ENCODE results near the gene RLBP1. TPM values are rescaled to one million over a fixed set of nuclear protein-coding genes. Genes with fewer than 3 reads are reported as not detected.
"Not testable (repeated sequence)": the region's sequence is repeated elsewhere in the genome, so short reads cannot be mapped to it uniquely, and the experiment has no call there.

The RLBP1 gene
- total RNA-seq, 4 donors from 2014 or later = not detected

- intact Hi-C loops (cut with DNase I; ENCODE audit: low total_unique reads) (loop anchor here (1.0 to 5.0 kb wide), 4 partner anchors 37 to 777 kb away; partner anchors contain the start of genes MRPL46, MRPS11 and POLG), in situ Hi-C loops (cut with MboI; ENCODE audit: low sequenced_read_pairs in 4 of 4) (no loop called here)
- peak; percentile 89 to 93 for DNase-seq
- Histone ChIP-seq H3K27me3 (no peaks in the 10 kb centered on the region), H3K4me1 (peaks cover 8 to 15% of the 10 kb centered on the region in 2 donors), H3K9me3 (no peaks in the 10 kb centered on the region), H3K36me3 (no peaks in the 10 kb centered on the region), H3K4me3 (peak within 1 kb of the TSS; percentile 75 to 88 (median 76)), H3K27ac (peak within 1 kb of the TSS; percentile 66 to 82 (median 72))
- ATAC-seq = peak; percentile 96 to 97
- peak; percentile 12 to 55 (median 34) for TF ChIP-seq CTCF (IDR thresholded peaks at IDR 0.05 in 4 of 5, conservative IDR thresholded peaks at IDR 0.05 in 1 of 5)
- peak in 1 of 2 donors; percentile 27 for TF ChIP-seq POLR2A (IDR thresholded peaks at IDR 0.05)
Observed at GRCh38 chr15:89243691-89244573, 22.6 kb upstream of the RLBP1 start, which contains the start of gene FANCI. Gene FANCI (plus strand): TSS chr15:89243979. CDS start chr15:89247648, 3,669 bp downstream.

GRCh38 chr15:89243046-89243690 is 21.8 kb upstream of the RLBP1 start:
- intact Hi-C loops (cut with DNase I; ENCODE audit: low total_unique reads) = loop anchor here (1.0 to 5.0 kb wide), 4 partner anchors 36 to 776 kb away; partner anchors contain the start of genes MRPL46, MRPS11 and POLG

GRCh38 chr15:89239883-89240810 is 18.8 kb upstream of the RLBP1 start:
- ATAC-seq; in situ Hi-C loops (cut with MboI; ENCODE audit: low sequenced_read_pairs in 4 of 4); DNase-seq; H3K36me3 ChIP-seq; H3K4me3 ChIP-seq; H3K27me3 ChIP-seq; H3K27ac ChIP-seq; H3K9me3 ChIP-seq: not testable (repeated sequence)
- H3K4me1 ChIP-seq = peaks cover 8 to 15% of the 10 kb centered on the region in 2 donors
- intact Hi-C loops (cut with DNase I; ENCODE audit: low total_unique reads) = loop anchor here (5.0 kb wide), 2 partner anchors 183 to 773 kb away; partner anchors contain the start of genes MRPL46 and MRPS11

More at GRCh38 chr15:89243046-89243690, 21.8 kb upstream of the RLBP1 start:
- TF ChIP-seq CTCF (IDR thresholded peaks at IDR 0.05 in 4 of 5, conservative IDR thresholded peaks at IDR 0.05 in 1 of 5) = no peak
- in situ Hi-C loops (cut with MboI; ENCODE audit: low sequenced_read_pairs in 4 of 4) = no loop called here
- no peaks in the 10 kb centered on the region for H3K9me3 ChIP-seq
- H3K27me3 ChIP-seq = no peaks in the 10 kb centered on the region
- H3K4me1 ChIP-seq = peaks cover 8 to 15% of the 10 kb centered on the region in 2 donors
- peak overlapping the region; percentile 75 to 88 (median 76) for H3K4me3 ChIP-seq
- DNase-seq (peak in 1 of 2 donors; percentile 30), ATAC-seq (peak; percentile 36 to 42)
- H3K27ac ChIP-seq = peak overlapping the region; percentile 66 to 82 (median 72)
- no peaks in the 10 kb centered on the region for H3K36me3 ChIP-seq

GRCh38 chr15:89231832-89232231 is 10.5 kb upstream of the RLBP1 start:
- no peaks in the 10 kb centered on the region for H3K36me3 ChIP-seq
- H3K4me3 ChIP-seq = no peak overlapping the region
- no peaks in the 10 kb centered on the region for H3K9me3 ChIP-seq
- ATAC-seq = no peak
- intact Hi-C loops (cut with DNase I; ENCODE audit: low total_unique reads) (no loop called here), in situ Hi-C loops (cut with MboI; ENCODE audit: low sequenced_read_pairs in 4 of 4) (no loop called here)
- TF ChIP-seq POLR2A (IDR thresholded peaks at IDR 0.05) (no peak), CTCF (IDR thresholded peaks at IDR 0.05 in 4 of 5, conservative IDR thresholded peaks at IDR 0.05 in 1 of 5) (no peak)
- H3K4me1 ChIP-seq = no peaks in the 10 kb centered on the region
- no peaks in the 10 kb centered on the region for H3K27me3 ChIP-seq
- H3K27ac ChIP-seq = no peak overlapping the region
- no peak for DNase-seq

Data from gastrocnemius medialis (tissue), 4 donors.